Inflammatory macrophage treated with lipopolysaccharide for 1 hour (primary cell): ENCODE results near the gene SART1.
A peak's percentile ranks its signal among the peaks of the same experiment; 100 is the strongest.
"Not testable (repeated sequence)": the region's sequence is repeated elsewhere in the genome, so short reads cannot be mapped to it uniquely, and the experiment has no call there.

Experiments
- DNase-seq, 2 donors: peaks; one replicate each; pipeline ENCODE4 v3.0.0-alpha.2; 2020 to 2022

SART1 gene

GRCh38 chr11:66001942-66002647 is 40.6 kb downstream of the SART1 start, which contains the start of the genes BANF1 and EIF1AD:
Gene BANF1 (plus strand): TSS chr11:66002503. CDS start chr11:66003251, 748 bp downstream.
Gene EIF1AD (minus strand): TSS chr11:66002157. CDS start chr11:66000389, 1,768 bp downstream.
- DNase-seq: peak; percentile 93 to 97

GRCh38 chr11:66002648-66003225 is 41.2 kb downstream of the SART1 start:
- no peak for DNase-seq

GRCh38 chr11:66003291-66003690 is 41.8 kb downstream of the SART1 start:
- DNase-seq: no peak

- no peak for DNase-seq
These were observed 42.7 kb downstream of the SART1 start for GRCh38 chr11:66004186-66004585.

- DNase-seq: no peak
These were observed 44.8 kb downstream of the SART1 start for GRCh38 chr11:66006134-66006890.

DNA sequence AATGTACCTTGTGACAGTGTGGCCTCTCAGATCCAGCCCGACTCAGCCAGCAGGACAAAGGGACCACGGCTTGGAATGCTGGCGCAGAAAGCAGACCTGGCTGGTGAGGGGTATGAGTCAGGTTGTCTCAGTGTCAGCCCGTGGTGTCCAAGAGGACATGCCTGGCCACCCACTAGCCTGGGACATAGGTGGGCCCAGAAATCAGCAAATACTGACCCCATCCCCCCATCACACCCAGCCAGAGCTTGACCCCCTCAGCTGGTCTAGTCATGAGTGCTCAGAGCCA is 45.3 kb downstream of the SART1 start:
- DNase-seq: no peak

DNA sequence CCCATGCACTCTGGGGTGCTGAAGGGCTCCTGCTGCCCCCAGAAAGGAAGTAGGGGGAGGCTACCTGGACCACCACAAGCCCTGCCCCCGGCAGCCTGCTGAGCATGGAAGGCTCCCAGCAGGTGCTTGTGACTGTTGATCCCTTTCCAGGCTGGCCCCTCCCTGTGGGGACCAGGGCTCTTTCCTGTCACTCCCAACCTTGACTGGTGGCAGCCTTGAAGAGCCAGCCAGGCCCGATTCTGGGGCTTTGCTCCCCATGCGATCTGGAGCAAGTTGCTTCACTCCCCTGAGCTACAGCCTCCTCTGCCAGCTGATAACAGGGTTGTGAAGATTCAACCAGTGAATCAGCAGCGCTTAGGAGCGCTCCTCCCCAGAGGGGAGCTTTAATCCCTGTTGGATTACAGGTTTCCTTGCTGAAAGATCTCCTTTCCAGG is 45.7 kb downstream of the SART1 start:
- no peak for DNase-seq

GRCh38 chr11:66008095-66008467 is 46.5 kb downstream of the SART1 start:
- DNase-seq: no peak

DNA sequence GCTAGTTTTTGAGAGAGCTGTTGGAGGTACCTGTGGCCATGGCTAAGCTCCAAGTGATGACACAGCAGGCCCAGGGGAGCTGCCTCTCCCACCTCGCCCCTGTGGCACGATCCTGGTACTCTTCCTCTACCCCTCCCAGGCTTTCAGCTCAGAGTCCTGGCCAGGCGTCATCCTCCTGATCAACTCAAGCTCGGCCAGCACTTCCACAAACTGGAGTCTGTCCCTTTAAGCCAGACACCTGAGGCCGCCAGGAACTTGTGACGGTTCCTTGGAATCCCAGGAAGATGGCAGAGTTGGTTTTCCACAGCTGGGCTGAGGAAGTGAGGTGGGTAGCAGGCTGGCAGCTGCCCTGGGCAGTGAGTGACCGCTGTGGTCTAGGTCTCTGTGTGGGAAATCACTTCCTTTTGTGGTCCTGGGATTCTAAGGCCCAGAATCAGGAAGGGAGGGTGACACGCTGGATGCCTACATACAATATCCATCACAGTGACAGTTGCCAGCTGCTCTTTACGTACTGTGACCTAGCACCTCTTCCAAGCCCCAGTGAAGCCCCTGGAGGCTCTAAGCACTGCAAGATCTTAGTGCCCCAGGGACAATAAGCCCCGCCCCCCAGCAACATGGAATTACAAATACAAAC is 47.1 kb downstream of the SART1 start:
- DNase-seq: peak in 1 of 2 donors; percentile 18

- DNase-seq: not testable (repeated sequence)
These were observed 48.5 kb downstream of the SART1 start for GRCh38 chr11:66010036-66010435.

GRCh38 chr11:66011239-66011784 is 49.8 kb downstream of the SART1 start:
- DNase-seq: no peak

DNA sequence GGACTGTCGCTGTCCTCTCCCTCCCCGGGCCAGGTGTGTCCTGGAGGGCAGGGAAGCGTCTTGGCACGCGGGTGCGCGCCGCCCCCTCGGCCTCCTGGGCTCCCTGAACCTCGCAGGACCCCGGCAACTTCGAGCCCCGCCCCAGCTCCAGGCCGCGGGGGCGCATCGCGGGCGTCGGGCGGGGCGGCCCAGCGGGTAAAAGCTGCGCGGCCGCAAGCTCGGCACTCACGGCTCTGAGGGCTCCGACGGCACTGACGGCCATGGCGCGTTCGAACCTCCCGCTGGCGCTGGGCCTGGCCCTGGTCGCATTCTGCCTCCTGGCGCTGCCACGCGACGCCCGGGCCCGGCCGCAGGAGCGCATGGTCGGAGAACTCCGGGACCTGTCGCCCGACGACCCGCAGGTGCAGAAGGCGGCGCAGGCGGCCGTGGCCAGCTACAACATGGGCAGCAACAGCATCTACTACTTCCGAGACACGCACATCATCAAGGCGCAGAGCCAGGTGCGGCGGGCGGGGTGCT is 50.3 kb downstream of the SART1 start, which contains the start of gene CST6:
Gene CST6 (plus strand): TSS at position 224 of the 519 bp plus-strand sequence. CDS start 37 bp downstream, at position 261.
- DNase-seq: no peak

GRCh38 chr11:66012371-66012945 is 50.9 kb downstream of the SART1 start:
- DNase-seq: no peak

DNA sequence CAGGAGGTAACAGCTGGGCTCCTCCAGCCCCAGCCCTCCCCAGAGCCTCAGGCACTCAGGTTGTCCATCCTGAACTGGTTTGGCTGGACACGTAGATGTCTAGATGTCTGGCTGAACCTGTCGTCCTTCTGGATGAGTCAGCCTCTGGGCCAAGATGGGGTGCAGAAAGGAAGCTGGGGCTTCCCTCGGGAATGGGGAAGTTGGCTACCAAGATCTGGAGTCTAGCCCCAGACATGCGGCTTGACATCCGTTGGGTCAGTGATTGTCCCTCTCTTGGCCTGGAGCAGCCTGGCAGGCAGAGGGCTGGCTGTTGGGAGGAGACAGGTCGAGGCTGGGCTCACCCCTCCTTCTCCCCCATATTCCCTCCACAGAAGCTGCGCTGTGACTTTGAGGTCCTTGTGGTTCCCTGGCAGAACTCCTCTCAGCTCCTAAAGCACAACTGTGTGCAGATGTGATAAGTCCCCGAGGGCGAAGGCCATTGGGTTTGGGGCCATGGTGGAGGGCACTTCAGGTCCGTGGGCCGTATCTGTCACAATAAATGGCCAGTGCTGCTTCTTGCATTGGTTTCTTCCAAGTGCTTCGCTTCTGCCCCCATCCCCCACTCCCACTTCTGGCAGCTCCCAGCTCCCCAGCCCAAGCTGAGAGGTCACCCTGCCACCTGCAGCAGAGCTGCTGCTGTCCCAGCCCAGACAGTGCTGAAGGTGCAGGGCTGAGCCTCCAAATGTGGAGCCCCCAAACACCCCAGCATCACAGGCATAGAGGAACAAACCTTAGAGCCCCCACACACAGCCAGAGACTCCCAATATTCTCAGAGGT is 51.6 kb downstream of the SART1 start:
- DNase-seq: peak; percentile 77 to 78

DNA sequence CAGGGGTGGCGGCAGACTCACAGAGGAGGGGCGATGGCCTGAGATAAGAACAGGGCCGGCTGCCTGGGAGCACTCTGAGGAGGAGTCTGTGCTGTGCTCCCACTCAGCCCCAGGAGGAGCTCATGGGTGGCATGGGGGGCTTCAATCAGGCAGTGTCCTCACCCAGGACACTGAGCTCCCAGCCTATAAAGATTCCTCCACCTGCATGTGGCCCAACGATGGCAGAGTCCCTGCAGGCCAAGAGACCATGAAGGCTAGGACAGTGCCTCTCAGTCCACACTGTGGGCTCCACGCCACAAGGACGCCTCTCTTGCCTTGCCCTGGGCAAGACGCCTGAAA is 52.2 kb downstream of the SART1 start:
- no peak for DNase-seq

- no peak for DNase-seq
These were observed 53.4 kb downstream of the SART1 start for GRCh38 chr11:66014804-66015453.

GRCh38 chr11:66015454-66015881 is 53.9 kb downstream of the SART1 start:
- DNase-seq: no peak

DNA sequence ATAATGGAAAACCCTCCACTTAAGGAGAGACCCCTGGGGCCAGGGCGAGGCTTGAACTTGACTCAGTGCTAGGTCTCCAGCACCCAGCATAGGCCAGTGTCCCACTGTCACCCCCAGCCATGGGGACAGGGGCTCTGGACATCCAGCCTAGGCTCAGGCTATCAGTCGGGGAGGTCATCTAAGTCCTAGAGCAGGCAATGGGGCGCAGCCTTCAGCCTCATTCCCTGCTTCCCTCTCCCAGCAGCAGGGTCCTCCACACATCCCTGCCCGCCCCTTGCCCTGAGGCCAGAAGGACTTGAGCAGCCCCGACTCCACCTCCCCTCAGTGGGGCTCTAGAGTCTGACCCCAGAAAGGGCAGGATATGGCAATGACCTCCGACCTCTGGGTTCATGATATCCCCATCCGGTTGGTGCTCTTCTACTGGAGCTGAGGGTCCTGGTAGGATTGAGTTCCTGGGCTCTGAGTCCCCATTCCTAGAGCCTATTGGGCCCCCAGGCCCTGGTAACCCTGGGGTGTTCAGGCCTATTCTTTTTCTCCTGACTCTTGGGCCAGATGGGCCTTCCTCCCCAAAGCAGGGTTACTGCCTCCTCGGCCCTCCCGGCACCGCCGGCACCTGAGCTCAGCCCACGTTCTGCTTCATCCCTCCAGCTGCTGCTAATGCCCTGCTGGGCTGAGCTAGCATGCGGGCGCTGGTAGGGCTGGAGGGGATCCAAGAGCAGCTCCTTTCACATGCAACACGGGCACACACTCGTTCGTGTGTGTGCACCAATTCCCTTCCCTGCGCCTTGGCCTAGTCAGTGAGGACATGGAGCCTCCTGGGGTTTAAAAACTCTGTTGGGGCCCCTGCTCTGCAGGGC is 54.6 kb downstream of the SART1 start:
- DNase-seq: no peak

DNA sequence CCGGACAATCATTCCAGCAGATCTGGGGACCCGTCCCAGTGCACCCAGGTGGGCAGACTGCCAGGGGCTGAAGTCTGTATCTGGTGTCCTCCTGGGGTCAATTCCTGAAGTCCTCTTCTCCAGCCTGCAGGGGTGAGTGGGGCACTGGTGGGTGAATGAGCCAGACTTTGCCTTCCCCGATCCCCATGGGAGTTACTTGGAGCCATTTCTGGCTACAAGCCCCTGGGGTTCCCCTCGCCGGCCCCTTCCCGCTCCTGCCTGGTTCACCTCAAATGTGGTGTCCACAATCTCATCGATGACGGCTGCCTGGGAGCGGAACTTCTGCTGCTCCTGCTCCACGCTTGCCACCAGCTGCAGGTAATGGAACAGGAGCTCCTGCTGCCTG is 55.3 kb downstream of the SART1 start:
- no peak for DNase-seq

DNA sequence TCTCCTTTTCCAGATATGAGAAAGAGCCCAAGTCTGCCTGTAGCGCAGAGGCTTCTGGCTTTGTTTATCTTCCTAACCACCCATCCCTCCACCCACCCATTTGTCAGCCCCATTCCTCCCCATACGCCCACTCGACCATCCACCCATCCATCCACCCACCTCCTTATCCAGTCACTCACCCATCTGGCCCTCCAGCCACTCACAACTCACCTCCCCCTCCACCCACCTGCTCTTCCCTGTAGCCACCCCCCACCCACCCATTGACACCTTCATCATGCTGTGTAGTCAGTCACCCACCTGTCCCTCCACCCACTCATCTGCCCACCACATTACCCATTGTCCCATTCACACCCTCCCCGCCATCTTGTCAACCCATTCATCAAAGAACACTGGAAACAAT is 55.8 kb downstream of the SART1 start:
- no peak for DNase-seq
